Suprapubic skin (tissue), 4 donors: ENCODE results near the gene APC2. TPM values are rescaled to one million over a fixed set of nuclear protein-coding genes. Genes with fewer than 3 reads are reported as not detected.

ENCODE experiments used
- DNase-seq, 2 donors: peaks; one replicate each; pipeline ENCODE4 v3.0.0-alpha.2; 2019; ENCODE audit warnings: low spot score in 2 of 2
- H3K27ac ChIP-seq: fragments of 200-600 bp; sonication (generic); one replicate; pipeline ENCODE4 v1.5.1; 2019
- H3K27me3 ChIP-seq: fragments of 200-600 bp; sonication (generic); one replicate; pipeline ENCODE4 v1.5.1; 2019
- H3K36me3 ChIP-seq: fragments of 200-600 bp; sonication (generic); one replicate; pipeline ENCODE4 v1.5.1; 2019
- H3K4me1 ChIP-seq: fragments of 200-600 bp; sonication (generic); one replicate; pipeline ENCODE4 v1.5.1; 2019
- H3K4me3 ChIP-seq: fragments of 200-600 bp; sonication (generic); one replicate; pipeline ENCODE4 v1.5.1; 2019; ENCODE audit warnings: mild to moderate bottlenecking
- H3K9me3 ChIP-seq: fragments of 200-600 bp; sonication (generic); one replicate; pipeline ENCODE4 v1.5.1; 2019
- CTCF ChIP-seq, 2 donors: fragments of 200-600 bp in 1 of 2; fragments of 450-650 bp in 1 of 2; sonication (generic) in 1 of 2; IDR thresholded peaks; one replicate each; pipeline ENCODE4 v1.5.1; 2016 to 2019; ENCODE audit warnings: antibody characterized with exemption in 2 of 2, mild to moderate bottlenecking in 1 of 2, moderate library complexity in 1 of 2
- EP300 ChIP-seq: sonication (generic); formaldehyde crosslinking; IDR thresholded peaks from one replicate; pipeline ENCODE4 v1.6.1; 2017; ENCODE audit warnings: antibody characterized with exemption
- POLR2A ChIP-seq, 2 donors: fragments of 450-650 bp; IDR thresholded peaks; one replicate each; pipeline ENCODE4 v1.6.1; 2017; ENCODE audit warnings: antibody characterized with exemption in 2 of 2, mild to moderate bottlenecking in 2 of 2, moderate library complexity in 2 of 2
- POLR2AphosphoS5 ChIP-seq, 3 donors: sonication (generic); formaldehyde crosslinking; IDR thresholded peaks; one replicate each; pipeline ENCODE4 v1.6.1; 2017; ENCODE audit warnings: antibody characterized with exemption in 3 of 3
- WGBS: methylation state at CpG from one replicate; pipeline ENCODE4 v1.1.5; 2018; 5-methylcytosine and 5-hydroxymethylcytosine counted together
- total RNA-seq, 4 donors: library from RNA; depleted of rRNA; stranded (reverse); fragments of >200 nt; gene quantifications; one replicate each; pipeline ENCODE4 v1.1.0, GENCODE V29; 2016

APC2 gene
- total RNA-seq, 4 donors from 2014 or later = 0.08 to 0.30 (median 0.26) TPM; not detected in 1

- 91% methylated on average over 4 of the region's 17 CpGs for WGBS
- DNase-seq = no peak
- H3K27me3 ChIP-seq = no peaks in the 10 kb centered on the region
- no peaks in the 10 kb centered on the region for H3K9me3 ChIP-seq
- TF ChIP-seq CTCF (IDR thresholded peaks at IDR 0.05) (no peak), POLR2AphosphoS5 (IDR thresholded peaks at IDR 0.05) (no peak), EP300 (no peak), POLR2A (IDR thresholded peaks at IDR 0.05) (no peak)
- no peak overlapping the region for H3K4me3 ChIP-seq
- H3K27ac ChIP-seq = no peak overlapping the region
- H3K36me3 ChIP-seq = peaks cover 67% of the 10 kb centered on the region
- peaks cover 12% of the 10 kb centered on the region for H3K4me1 ChIP-seq
Observed at GRCh38 chr19:1434040-1434366, 15.9 kb upstream of the APC2 start.

- WGBS = 86% methylated on average over 19 of the region's 39 CpGs
- H3K4me1 ChIP-seq = peaks cover 14% of the 10 kb centered on the region
- no peaks in the 10 kb centered on the region for H3K9me3 ChIP-seq
- H3K27me3 ChIP-seq = no peaks in the 10 kb centered on the region
- no peak overlapping the region for H3K27ac ChIP-seq
- H3K4me3 ChIP-seq = no peak overlapping the region
- no peak for TF ChIP-seq EP300
- TF ChIP-seq POLR2A (IDR thresholded peaks at IDR 0.05) = no peak
- TF ChIP-seq POLR2AphosphoS5 (IDR thresholded peaks at IDR 0.05) = no peak
- TF ChIP-seq CTCF (IDR thresholded peaks at IDR 0.05) = no peak
- no peak for DNase-seq
- peaks cover 63% of the 10 kb centered on the region for H3K36me3 ChIP-seq
Observed at GRCh38 chr19:1434577-1435060, 15.3 kb upstream of the APC2 start.

- Histone ChIP-seq H3K27ac (no peak overlapping the region), H3K4me3 (no peak overlapping the region), H3K4me1 (peaks cover 23% of the 10 kb centered on the region), H3K9me3 (no peaks in the 10 kb centered on the region), H3K36me3 (peaks cover 63% of the 10 kb centered on the region), H3K27me3 (no peaks in the 10 kb centered on the region)
- TF ChIP-seq CTCF (IDR thresholded peaks at IDR 0.05) = no peak
- no peak for TF ChIP-seq EP300
- no peak for TF ChIP-seq POLR2AphosphoS5 (IDR thresholded peaks at IDR 0.05)
- no peak for TF ChIP-seq POLR2A (IDR thresholded peaks at IDR 0.05)
- WGBS = 86% methylated on average over 21 of the region's 21 CpGs
- no peak for DNase-seq
Observed at GRCh38 chr19:1435378-1435989, 14.4 kb upstream of the APC2 start.

GRCh38 chr19:1437609-1438008 lies 12.3 kb upstream of the APC2 start:
- H3K4me3 ChIP-seq = no peak overlapping the region
- H3K9me3 ChIP-seq = no peaks in the 10 kb centered on the region
- TF ChIP-seq EP300 (no peak), POLR2AphosphoS5 (IDR thresholded peaks at IDR 0.05) (no peak), CTCF (IDR thresholded peaks at IDR 0.05) (no peak), POLR2A (IDR thresholded peaks at IDR 0.05) (no peak)
- DNase-seq = no peak
- no peaks in the 10 kb centered on the region for H3K27me3 ChIP-seq
- H3K27ac ChIP-seq = no peak overlapping the region
- 58% methylated on average over 8 of the region's 8 CpGs for WGBS
- H3K4me1 ChIP-seq = peaks cover 30% of the 10 kb centered on the region
- peaks cover 63% of the 10 kb centered on the region for H3K36me3 ChIP-seq

- H3K36me3 ChIP-seq = peaks cover 56% of the 10 kb centered on the region
- H3K27ac ChIP-seq = peak within 1 kb of the TSS; percentile 83
- TF ChIP-seq CTCF (IDR thresholded peaks at IDR 0.05) (peak; percentile 83 to 97), POLR2AphosphoS5 (IDR thresholded peaks at IDR 0.05) (peak; percentile 87 to 99 (median 98)), POLR2A (IDR thresholded peaks at IDR 0.05) (peak; percentile 78 to 91), EP300 (no peak)
- peak; percentile 96 to 98 for DNase-seq
- H3K4me1 ChIP-seq = peaks cover 30% of the 10 kb centered on the region
- H3K4me3 ChIP-seq = peak within 1 kb of the TSS; percentile 58
- H3K9me3 ChIP-seq = no peaks in the 10 kb centered on the region
- no peaks in the 10 kb centered on the region for H3K27me3 ChIP-seq
- 1% methylated on average over 54 of the region's 100 CpGs for WGBS
Observed at GRCh38 chr19:1438035-1438932, 11.6 kb upstream of the APC2 start, which contains the start of gene RPS15. Gene RPS15, plus strand, starts transcription at chr19:1438396. Its CDS starts 30 bp downstream, at chr19:1438426.
